Dermis microvascular lymphatic vessel endothelial cell (primary cell): Measurements from ENCODE around the gene MAGEA9B. TPM values are rescaled to one million over a fixed set of nuclear protein-coding genes. Genes with fewer than 3 reads are reported as not detected.
A peak's percentile ranks its signal among the peaks of the same experiment; 100 is the strongest.
"Not testable (repeated sequence)": the region's sequence is repeated elsewhere in the genome, so short reads cannot be mapped to it uniquely, and the experiment has no call there.

Source experiments
- DNase-seq, 2 donors: peaks; one replicate each; pipeline versions ENCODE4 v3.0.0 to v3.0.0-alpha.2; 2010; ENCODE audit warnings: low read depth in 2 of 2
- total RNA-seq: library from RNA; depleted of rRNA; stranded (reverse); fragments of >200 nt; gene quantifications from 2 replicates; pipeline ENCODE4 v1.2.1, GENCODE V29; 2014

The MAGEA9B gene
- total RNA-seq, 1 donor from 2014 or later: not detected

GRCh38 chrX:149572743-149573142, 14.5 kb downstream of the MAGEA9B start:
- DNase-seq: no peak

- DNase-seq: no peak
These were observed 15.5 kb downstream of the MAGEA9B start for GRCh38 chrX:149571770-149572169.

GRCh38 chrX:149570668-149571067, 16.6 kb downstream of the MAGEA9B start:
- no peak for DNase-seq

- no peak for DNase-seq
These were observed 17.5 kb downstream of the MAGEA9B start for GRCh38 chrX:149569770-149570169.

GRCh38 chrX:149568701-149569296, 18.5 kb downstream of the MAGEA9B start:
- DNase-seq: no peak

GRCh38 chrX:149567621-149568417, 19.4 kb downstream of the MAGEA9B start:
- DNase-seq: no peak

- no peak for DNase-seq
These were observed 23.9 kb downstream of the MAGEA9B start for GRCh38 chrX:149563359-149563758.

GRCh38 chrX:149555251-149555650, 32.0 kb downstream of the MAGEA9B start:
- DNase-seq: not testable (repeated sequence)

- DNase-seq: not testable (repeated sequence)
These were observed 35.4 kb downstream of the MAGEA9B start for GRCh38 chrX:149551939-149552248.

- not testable (repeated sequence) for DNase-seq
These were observed 35.9 kb downstream of the MAGEA9B start for GRCh38 chrX:149551245-149551938.

- DNase-seq: not testable (repeated sequence)
These were observed 36.8 kb downstream of the MAGEA9B start for GRCh38 chrX:149550454-149550853.

- DNase-seq: not testable (repeated sequence)
These were observed 37.6 kb downstream of the MAGEA9B start, which contains the start of gene HSFX3 for GRCh38 chrX:149549701-149550100. TSS of gene HSFX3 (minus strand) at chrX:149549924. CDS start at chrX:149549852, 72 bp downstream.

- not testable (repeated sequence) for DNase-seq
These were observed 39.5 kb downstream of the MAGEA9B start for GRCh38 chrX:149547782-149548181.

- DNase-seq: not testable (repeated sequence)
These were observed 40.3 kb downstream of the MAGEA9B start for GRCh38 chrX:149546962-149547361.

GRCh38 chrX:149545545-149546543, 41.4 kb downstream of the MAGEA9B start:
- DNase-seq: peak in 1 of 2 donors; percentile 26

GRCh38 chrX:149541521-149542047, 45.7 kb downstream of the MAGEA9B start:
- peak in 1 of 2 donors; percentile 16 for DNase-seq

GRCh38 chrX:149540621-149541520, 46.4 kb downstream of the MAGEA9B start, which contains the start of gene EOLA1:
TSS of gene EOLA1 (plus strand) at chrX:149541012. CDS start at chrX:149545631, 4,619 bp downstream.
- peak; percentile 92 to 96 for DNase-seq

- peak; percentile 71 to 91 for DNase-seq
These were observed 47.1 kb downstream of the MAGEA9B start for GRCh38 chrX:149540131-149540620.
